Measurements from ENCODE around the gene HOXC10. TPM values are rescaled to one million over a fixed set of nuclear protein-coding genes. Genes with fewer than 3 reads are reported as not detected.

HOXC10 gene
- total and polyA plus RNA-seq, 4 donors = 0.18 TPM; not detected in 3

- TF ChIP-seq, protein P1, sequence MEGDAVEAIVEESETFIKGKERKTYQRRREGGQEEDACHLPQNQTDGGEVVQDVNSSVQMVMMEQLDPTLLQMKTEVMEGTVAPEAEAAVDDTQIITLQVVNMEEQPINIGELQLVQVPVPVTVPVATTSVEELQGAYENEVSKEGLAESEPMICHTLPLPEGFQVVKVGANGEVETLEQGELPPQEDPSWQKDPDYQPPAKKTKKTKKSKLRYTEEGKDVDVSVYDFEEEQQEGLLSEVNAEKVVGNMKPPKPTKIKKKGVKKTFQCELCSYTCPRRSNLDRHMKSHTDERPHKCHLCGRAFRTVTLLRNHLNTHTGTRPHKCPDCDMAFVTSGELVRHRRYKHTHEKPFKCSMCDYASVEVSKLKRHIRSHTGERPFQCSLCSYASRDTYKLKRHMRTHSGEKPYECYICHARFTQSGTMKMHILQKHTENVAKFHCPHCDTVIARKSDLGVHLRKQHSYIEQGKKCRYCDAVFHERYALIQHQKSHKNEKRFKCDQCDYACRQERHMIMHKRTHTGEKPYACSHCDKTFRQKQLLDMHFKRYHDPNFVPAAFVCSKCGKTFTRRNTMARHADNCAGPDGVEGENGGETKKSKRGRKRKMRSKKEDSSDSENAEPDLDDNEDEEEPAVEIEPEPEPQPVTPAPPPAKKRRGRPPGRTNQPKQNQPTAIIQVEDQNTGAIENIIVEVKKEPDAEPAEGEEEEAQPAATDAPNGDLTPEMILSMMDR (IDR thresholded peaks at IDR 0.05; ENCODE audit: control extremely low read depth, extremely low read depth) = no peak
- Histone ChIP-seq H3K27ac (ENCODE audit: low read depth in 1 of 2, low read length in 1 of 2) (no peak overlapping the region), H3K36me3 (ENCODE audit: control insufficient read depth in 4 of 4, insufficient read depth in 4 of 4, low read length in 4 of 4) (no peaks in the 10 kb centered on the region), H3K9ac (ENCODE audit: insufficient read depth in 1 of 2, low read length in 2 of 2) (no peak overlapping the region), H3K9me3 (ENCODE audit: control insufficient read depth in 4 of 4, insufficient read depth in 3 of 4, low read length in 3 of 4) (peaks cover 0 to 1% (median 0%) of the 10 kb centered on the region in 4 donors), H3K4me3 (no peak overlapping the region), H3K27me3 (ENCODE audit: control insufficient read depth in 3 of 3, insufficient read depth in 3 of 3, low read length in 2 of 3) (peaks cover 13 to 89% (median 64%) of the 10 kb centered on the region in 3 donors), H3K4me1 (ENCODE audit: control insufficient read depth in 5 of 5, insufficient read depth in 5 of 5, low read length in 5 of 5) (peaks cover 0 to 25% (median 6%) of the 10 kb centered on the region in 5 donors)
- DNase-seq (no peak), ATAC-seq (ENCODE audit: insufficient read depth, low FRiP score) (no peak)
- WGBS, 2 donors = 43 to 56% methylated on average over 23 of the region's 23 CpGs
Measured at GRCh38 chr12:54020591-54021405, 35.9 kb downstream of the HOXC10 start.

- Histone ChIP-seq H3K9me3 (ENCODE audit: control insufficient read depth in 4 of 4, insufficient read depth in 3 of 4, low read length in 3 of 4) (no peaks in the 10 kb centered on the region), H3K4me3 (no peak overlapping the region), H3K36me3 (ENCODE audit: control insufficient read depth in 4 of 4, insufficient read depth in 4 of 4, low read length in 4 of 4) (no peaks in the 10 kb centered on the region), H3K27ac (ENCODE audit: low read depth in 1 of 2, low read length in 1 of 2) (no peak overlapping the region), H3K4me1 (ENCODE audit: control insufficient read depth in 5 of 5, insufficient read depth in 5 of 5, low read length in 5 of 5) (peaks cover 0 to 28% (median 10%) of the 10 kb centered on the region in 5 donors), H3K9ac (ENCODE audit: insufficient read depth in 1 of 2, low read length in 2 of 2) (no peak overlapping the region), H3K27me3 (ENCODE audit: control insufficient read depth in 3 of 3, insufficient read depth in 3 of 3, low read length in 2 of 3) (peaks cover 12 to 90% (median 64%) of the 10 kb centered on the region in 3 donors)
- 26 to 40% methylated on average over 16 of the region's 16 CpGs for WGBS, 2 donors
- no peak for DNase-seq
- ATAC-seq (ENCODE audit: insufficient read depth, low FRiP score) = no peak
- TF ChIP-seq, protein P1 (IDR thresholded peaks at IDR 0.05; ENCODE audit: control extremely low read depth, extremely low read depth) = no peak
Measured at GRCh38 chr12:54021432-54022013, 36.6 kb downstream of the HOXC10 start.

- DNase-seq (no peak), ATAC-seq (ENCODE audit: insufficient read depth, low FRiP score) (no peak)
- Histone ChIP-seq H3K4me3 (no peak overlapping the region), H3K4me1 (ENCODE audit: control insufficient read depth in 5 of 5, insufficient read depth in 5 of 5, low read length in 5 of 5) (peaks cover 0 to 22% (median 5%) of the 10 kb centered on the region in 5 donors), H3K27ac (ENCODE audit: low read depth in 1 of 2, low read length in 1 of 2) (no peak overlapping the region), H3K9ac (ENCODE audit: insufficient read depth in 1 of 2, low read length in 2 of 2) (no peak overlapping the region), H3K9me3 (ENCODE audit: control insufficient read depth in 4 of 4, insufficient read depth in 3 of 4, low read length in 3 of 4) (no peaks in the 10 kb centered on the region), H3K27me3 (ENCODE audit: control insufficient read depth in 3 of 3, insufficient read depth in 3 of 3, low read length in 2 of 3) (peaks cover 9 to 91% (median 67%) of the 10 kb centered on the region in 3 donors), H3K36me3 (ENCODE audit: control insufficient read depth in 4 of 4, insufficient read depth in 4 of 4, low read length in 4 of 4) (no peaks in the 10 kb centered on the region)
- 33 to 40% methylated on average over 8 of the region's 8 CpGs for WGBS, 2 donors
- TF ChIP-seq, protein P1 (IDR thresholded peaks at IDR 0.05; ENCODE audit: control extremely low read depth, extremely low read depth) = no peak
Measured at GRCh38 chr12:54022960-54023884, 38.3 kb downstream of the HOXC10 start.

All from lung (tissue), 12 donors.